Large intestine (tissue), 3 donors: ENCODE measurements around the gene GDPGP1. TPM values are rescaled to one million over a fixed set of nuclear protein-coding genes. Genes with fewer than 3 reads are reported as not detected.
"Not testable (repeated sequence)": the region's sequence is repeated elsewhere in the genome, so short reads cannot be mapped to it uniquely, and the experiment has no call there.

Experiments used
- DNase-seq, 2 donors: peaks; one replicate each; pipeline versions ENCODE4 v3.0.0 to v3.0.0-alpha.2; 2013
- H3K27ac ChIP-seq: one replicate; pipeline ENCODE4 v1.5.1; 2013; ENCODE audit warnings: low read length
- H3K27me3 ChIP-seq: 2 replicates; pipeline ENCODE4 v1.6.1; 2013; ENCODE audit warnings: low read length; ENCODE audit not compliant: control insufficient read depth, insufficient read depth
- H3K36me3 ChIP-seq: 2 replicates; pipeline ENCODE4 v1.6.1; 2013; ENCODE audit warnings: low read length; ENCODE audit not compliant: control insufficient read depth, insufficient read depth
- H3K4me1 ChIP-seq: one replicate; pipeline ENCODE4 v1.6.1; 2013; ENCODE audit warnings: low read length; ENCODE audit not compliant: control insufficient read depth, insufficient read depth
- H3K4me3 ChIP-seq: one replicate; pipeline ENCODE4 v1.5.1; 2013; ENCODE audit warnings: low read length
- H3K9me3 ChIP-seq: one replicate; pipeline ENCODE4 v1.6.1; 2013; ENCODE audit warnings: mild to moderate bottlenecking, low read depth, low read length, moderate library complexity; ENCODE audit not compliant: control insufficient read depth
- WGBS: methylation state at CpG from one replicate; pipeline ENCODE4 v1.1.5; 2013; ENCODE audit warnings: low lambda C conversion rate; ENCODE audit not compliant: insufficient coverage; 5-methylcytosine and 5-hydroxymethylcytosine counted together
- polyA plus RNA-seq: library from polyadenylated mRNA; unstranded; fragments of 120-200 nt; gene quantifications from one replicate; pipeline ENCODE4 v1.2.1, GENCODE V29; 2013

Gene GDPGP1
- polyA plus RNA-seq, 1 donor, result 7.8 TPM

- H3K36me3 ChIP-seq, result no peaks in the 10 kb centered on the region
- no peak overlapping the region for H3K27ac ChIP-seq
- WGBS, result no CpG with 5 or more reads among the region's 5 CpGs
- H3K9me3 ChIP-seq, result no peaks in the 10 kb centered on the region
- no peaks in the 10 kb centered on the region for H3K27me3 ChIP-seq
- peak in 1 of 2 donors; percentile 28 for DNase-seq
- H3K4me1 ChIP-seq, result peaks cover 15% of the 10 kb centered on the region
- H3K4me3 ChIP-seq, result no peak overlapping the region
These were observed 27.8 kb downstream of the GDPGP1 start for GRCh38 chr15:90261811-90262210.

- no peak overlapping the region for H3K4me3 ChIP-seq
- H3K4me1 ChIP-seq, result peaks cover 21% of the 10 kb centered on the region
- H3K27me3 ChIP-seq, result no peaks in the 10 kb centered on the region
- H3K36me3 ChIP-seq, result no peaks in the 10 kb centered on the region
- no peak for DNase-seq
- H3K27ac ChIP-seq, result no peak overlapping the region
- no peaks in the 10 kb centered on the region for H3K9me3 ChIP-seq
- no CpG with 5 or more reads among the region's 5 CpGs for WGBS
These were observed 28.4 kb downstream of the GDPGP1 start for GRCh38 chr15:90262426-90262825.

DNA sequence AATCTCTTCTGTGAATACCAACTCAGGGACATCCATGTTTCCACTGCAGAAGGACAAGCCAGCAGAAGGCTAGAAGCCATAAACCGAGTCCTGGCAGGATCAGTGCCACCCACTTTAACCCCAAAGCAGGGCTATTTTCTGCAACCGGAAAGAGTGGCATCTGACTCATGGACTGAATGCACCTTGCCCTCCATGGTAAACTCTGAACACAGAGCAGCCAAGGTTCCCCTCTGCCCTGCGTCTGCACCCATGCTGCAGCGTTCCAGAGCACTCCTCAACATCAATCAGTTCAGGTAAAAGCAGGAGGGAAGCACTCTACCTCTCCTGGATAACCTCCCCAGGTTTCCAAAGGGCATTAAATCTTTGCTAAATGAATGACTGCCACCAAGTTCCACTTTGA lies 30.7 kb downstream of the GDPGP1 start:
- Histone ChIP-seq H3K27me3 (no peaks in the 10 kb centered on the region), H3K4me1 (peaks cover 27% of the 10 kb centered on the region), H3K36me3 (peaks cover 6% of the 10 kb centered on the region), H3K4me3 (peak overlapping the region; percentile 72), H3K9me3 (no peaks in the 10 kb centered on the region), H3K27ac (peak overlapping the region; percentile 86)
- peak; percentile 66 to 85 for DNase-seq
- no CpG with 5 or more reads among the region's 4 CpGs for WGBS

- H3K27me3 ChIP-seq, result no peaks in the 10 kb centered on the region
- no peaks in the 10 kb centered on the region for H3K9me3 ChIP-seq
- DNase-seq, result peak; percentile 89 to 97
- WGBS, result no CpG with 5 or more reads among the region's 59 CpGs
- H3K4me1 ChIP-seq, result peaks cover 27% of the 10 kb centered on the region
- peak within 1 kb of the TSS; percentile 72 for H3K4me3 ChIP-seq
- H3K27ac ChIP-seq, result peak within 1 kb of the TSS; percentile 86
- peaks cover 13% of the 10 kb centered on the region for H3K36me3 ChIP-seq
These were observed 31.5 kb downstream of the GDPGP1 start, which contains the start of gene NGRN for GRCh38 chr15:90265271-90266060. Gene NGRN (plus strand): TSS chr15:90265672. CDS start chr15:90265713, 41 bp downstream.

- Histone ChIP-seq H3K9me3 (no peaks in the 10 kb centered on the region), H3K27me3 (no peaks in the 10 kb centered on the region), H3K36me3 (peaks cover 19% of the 10 kb centered on the region), H3K4me1 (peaks cover 27% of the 10 kb centered on the region), H3K27ac (peak overlapping the region; percentile 86), H3K4me3 (peak overlapping the region; percentile 72)
- no CpG with 5 or more reads among the region's 16 CpGs for WGBS
- DNase-seq, result no peak
These were observed 32.0 kb downstream of the GDPGP1 start for GRCh38 chr15:90266061-90266431.

GRCh38 chr15:90266485-90266884 lies 32.5 kb downstream of the GDPGP1 start:
- Histone ChIP-seq H3K4me1 (peaks cover 27% of the 10 kb centered on the region), H3K4me3 (peak overlapping the region; percentile 72), H3K9me3 (no peaks in the 10 kb centered on the region), H3K27me3 (no peaks in the 10 kb centered on the region), H3K36me3 (peaks cover 23% of the 10 kb centered on the region), H3K27ac (peak overlapping the region; percentile 86)
- 10% methylated on average over 3 of the region's 15 CpGs for WGBS
- peak in 1 of 2 donors; percentile 30 for DNase-seq

DNA sequence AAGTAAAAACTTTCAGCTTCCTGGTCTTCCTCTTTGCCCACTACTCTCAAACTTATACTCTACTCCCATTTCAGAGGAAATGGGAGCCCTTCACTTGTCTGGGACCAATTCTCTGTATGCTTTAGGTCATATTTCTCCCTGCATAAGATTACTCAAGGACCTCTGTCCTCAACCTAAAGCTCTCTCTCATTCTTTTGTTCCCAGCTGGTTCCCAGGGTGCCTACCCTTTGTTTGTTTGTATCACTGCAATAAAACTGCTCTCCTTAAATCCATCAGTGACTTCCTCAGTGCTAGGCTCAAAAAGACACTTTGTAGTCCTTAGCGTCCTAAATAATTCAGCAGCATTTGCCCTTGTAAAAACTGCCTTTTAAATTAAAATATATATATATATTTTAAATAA lies 34.4 kb downstream of the GDPGP1 start:
- no peaks in the 10 kb centered on the region for H3K9me3 ChIP-seq
- WGBS, result no CpG with 5 or more reads among the region's 1 CpG
- DNase-seq, result peak in 1 of 2 donors; percentile 52
- H3K27ac ChIP-seq, result no peak overlapping the region
- H3K27me3 ChIP-seq, result no peaks in the 10 kb centered on the region
- peaks cover 38% of the 10 kb centered on the region for H3K36me3 ChIP-seq
- H3K4me3 ChIP-seq, result no peak overlapping the region
- H3K4me1 ChIP-seq, result peaks cover 27% of the 10 kb centered on the region

DNA sequence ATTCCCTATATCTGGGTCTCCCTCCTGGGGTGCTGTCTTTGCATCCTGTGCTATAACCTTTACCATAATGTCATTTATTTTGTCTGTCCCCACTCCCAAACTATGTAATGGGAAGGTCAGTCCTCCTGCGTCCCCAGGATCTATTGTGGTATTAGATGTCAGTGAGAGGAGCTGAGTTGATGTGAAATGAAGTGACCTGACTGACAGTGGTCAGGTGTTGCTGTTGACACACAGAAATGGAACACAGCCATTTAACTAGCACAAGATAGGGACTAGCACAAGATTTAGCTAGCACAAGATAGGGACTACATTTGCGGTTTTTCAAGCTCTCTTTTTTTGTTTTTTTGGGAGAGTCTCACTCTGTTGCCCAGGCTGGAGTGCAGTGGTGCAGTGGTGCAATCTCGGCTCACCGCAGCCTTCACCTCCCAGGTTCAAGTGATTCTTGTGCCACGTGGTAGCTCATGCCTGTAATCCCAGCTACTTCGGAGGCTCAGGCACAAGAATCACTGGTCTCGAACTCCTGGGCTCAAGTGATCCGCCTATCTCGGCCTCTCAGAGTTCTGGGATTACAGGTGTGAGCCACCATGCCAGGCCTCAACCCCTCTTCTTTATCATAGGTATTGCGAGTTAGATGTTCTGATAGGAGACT lies 36.6 kb downstream of the GDPGP1 start:
- DNase-seq, result no peak
- peaks cover 15% of the 10 kb centered on the region for H3K4me1 ChIP-seq
- H3K36me3 ChIP-seq, result peaks cover 43% of the 10 kb centered on the region
- H3K27me3 ChIP-seq, result no peaks in the 10 kb centered on the region
- no CpG with 5 or more reads among the region's 10 CpGs for WGBS
- no peak overlapping the region for H3K27ac ChIP-seq
- H3K4me3 ChIP-seq, result no peak overlapping the region
- peaks cover 3% of the 10 kb centered on the region for H3K9me3 ChIP-seq

DNA sequence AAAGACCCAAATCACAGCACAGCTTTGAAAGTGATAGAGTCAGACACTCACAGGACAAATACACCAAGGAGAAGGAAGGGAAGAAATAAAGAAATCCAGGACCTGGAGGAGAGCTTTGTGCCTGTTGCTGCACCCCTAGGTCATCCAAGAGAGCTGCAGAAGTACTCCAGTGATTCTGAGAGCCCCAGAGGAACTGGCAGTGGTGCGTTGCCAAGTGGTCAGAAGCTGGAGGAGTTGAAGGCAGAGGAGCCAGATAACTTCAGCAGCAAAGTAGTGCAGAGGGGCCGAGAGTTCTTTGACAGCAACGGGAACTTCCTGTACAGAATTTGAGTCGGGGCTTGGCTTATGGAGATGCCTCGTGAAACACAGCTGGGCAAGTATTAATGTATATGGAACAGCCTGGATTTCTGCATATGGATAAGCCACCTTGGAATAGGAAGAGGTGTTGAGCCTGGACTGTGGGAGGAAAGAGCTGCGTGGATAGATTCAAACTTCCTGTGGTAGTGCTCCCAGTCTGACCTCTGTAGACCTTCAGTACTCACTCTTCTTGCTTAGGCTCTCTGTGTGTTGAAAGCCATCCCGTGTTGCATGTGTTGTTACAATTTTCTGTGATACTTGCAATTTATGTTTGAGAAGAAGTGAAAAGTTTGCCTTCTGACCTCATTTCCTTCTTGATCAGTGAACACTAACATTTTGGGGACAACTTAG lies 37.6 kb downstream of the GDPGP1 start:
- Histone ChIP-seq H3K9me3 (peaks cover 3% of the 10 kb centered on the region), H3K4me3 (no peak overlapping the region), H3K27ac (no peak overlapping the region), H3K4me1 (peaks cover 14% of the 10 kb centered on the region), H3K36me3 (peaks cover 43% of the 10 kb centered on the region), H3K27me3 (no peaks in the 10 kb centered on the region)
- WGBS, result no CpG with 5 or more reads among the region's 7 CpGs
- DNase-seq, result no peak

GRCh38 chr15:90278467-90278866 lies 44.5 kb downstream of the GDPGP1 start:
- DNase-seq, H3K27me3 ChIP-seq, H3K9me3 ChIP-seq, H3K27ac ChIP-seq, H3K4me1 ChIP-seq, H3K36me3 ChIP-seq, H3K4me3 ChIP-seq: not testable (repeated sequence)
- 100% methylated on average over 1 of the region's 12 CpGs for WGBS
